GM19372 (cell line): ENCODE results near the gene THUMPD3.
A peak's percentile ranks its signal among the peaks of the same experiment; 100 is the strongest.

Experiments
- ATAC-seq: cut with Tn5 transposase; IDR thresholded peaks from one replicate; pipeline ENCODE4 v1.9.1; 2021; ENCODE audit warnings: mild to moderate bottlenecking, low read depth, moderate library complexity; ENCODE audit not compliant: unreplicated experiment

Gene THUMPD3

GRCh38 chr3:9396632-9397331 is 33.9 kb downstream of the THUMPD3 start:
- peak; percentile 66 for ATAC-seq

- ATAC-seq: peak; percentile 43
Measured at GRCh38 chr3:9397332-9397905, 34.6 kb downstream of the THUMPD3 start, which contains the start of gene SETD5. Gene SETD5, plus strand, starts transcription at chr3:9397615. Its CDS starts 31,324 bp downstream, at chr3:9428939.

GRCh38 chr3:9397906-9398699 is 35.2 kb downstream of the THUMPD3 start:
- ATAC-seq: no peak

GRCh38 chr3:9398700-9399336 is 36.0 kb downstream of the THUMPD3 start:
- ATAC-seq: no peak

- ATAC-seq: no peak
Measured at GRCh38 chr3:9399337-9399703, 36.5 kb downstream of the THUMPD3 start.

- no peak for ATAC-seq
Measured at GRCh38 chr3:9399746-9400145, 36.9 kb downstream of the THUMPD3 start.

- no peak for ATAC-seq
Measured at GRCh38 chr3:9400616-9401015, 37.8 kb downstream of the THUMPD3 start.

DNA sequence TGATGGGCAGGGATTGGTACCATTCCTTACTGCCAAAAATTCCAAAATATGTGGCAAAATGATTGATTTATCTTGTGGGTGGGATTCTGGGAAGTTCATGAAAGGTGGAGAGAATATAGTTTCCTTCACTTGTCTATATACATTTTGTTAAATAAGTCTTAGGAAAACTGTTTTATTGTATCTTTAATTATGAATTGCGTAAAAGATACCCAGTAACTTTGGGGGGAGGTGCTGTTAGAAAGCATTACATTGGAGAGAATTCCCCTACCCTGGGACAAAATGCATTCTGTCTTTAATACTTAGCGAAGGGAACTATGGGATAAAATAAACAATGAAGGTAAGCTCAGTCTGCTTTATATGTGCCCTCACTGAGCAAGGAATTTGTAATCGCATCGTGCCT is 39.1 kb downstream of the THUMPD3 start:
- ATAC-seq: no peak

DNA sequence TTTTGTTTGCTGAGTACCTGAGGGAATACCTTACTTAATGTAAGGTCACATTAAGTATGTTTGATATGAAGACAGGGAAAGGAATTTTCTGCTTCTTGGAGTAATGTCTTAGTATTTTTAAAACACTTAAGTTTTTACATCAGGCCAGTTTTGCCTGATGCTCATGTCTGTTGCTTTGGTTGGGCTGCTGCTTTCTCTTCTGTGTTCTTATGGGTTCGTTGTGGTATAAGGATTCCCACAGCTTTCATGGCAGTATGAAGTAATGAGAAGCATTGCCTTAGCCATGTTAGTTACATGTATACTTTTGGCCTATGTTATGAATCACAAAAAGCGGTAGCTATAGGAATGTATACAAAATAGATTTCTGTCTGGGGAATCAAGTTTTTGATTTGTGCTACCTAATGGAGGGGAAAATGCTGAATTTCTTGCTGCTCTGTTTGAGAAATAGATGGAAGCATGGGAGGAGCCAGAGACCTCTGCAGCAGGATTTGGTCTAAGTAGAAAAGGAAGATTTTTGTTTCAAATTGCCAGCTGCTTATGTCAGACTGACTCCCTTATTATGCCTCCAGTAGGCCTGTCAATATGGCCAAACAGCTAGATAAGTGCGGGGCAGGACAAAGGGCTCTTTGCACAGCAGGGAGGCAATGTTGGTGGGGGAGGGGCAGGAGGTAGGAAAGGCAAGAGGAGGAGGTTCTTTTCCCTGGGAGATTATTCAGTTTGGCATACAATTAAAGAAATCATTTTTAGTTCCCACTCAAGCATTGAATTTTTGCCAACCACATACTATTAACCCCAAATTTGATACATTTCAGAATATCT is 39.8 kb downstream of the THUMPD3 start:
- ATAC-seq: no peak

GRCh38 chr3:9403463-9403862 is 40.6 kb downstream of the THUMPD3 start:
- ATAC-seq: no peak

DNA sequence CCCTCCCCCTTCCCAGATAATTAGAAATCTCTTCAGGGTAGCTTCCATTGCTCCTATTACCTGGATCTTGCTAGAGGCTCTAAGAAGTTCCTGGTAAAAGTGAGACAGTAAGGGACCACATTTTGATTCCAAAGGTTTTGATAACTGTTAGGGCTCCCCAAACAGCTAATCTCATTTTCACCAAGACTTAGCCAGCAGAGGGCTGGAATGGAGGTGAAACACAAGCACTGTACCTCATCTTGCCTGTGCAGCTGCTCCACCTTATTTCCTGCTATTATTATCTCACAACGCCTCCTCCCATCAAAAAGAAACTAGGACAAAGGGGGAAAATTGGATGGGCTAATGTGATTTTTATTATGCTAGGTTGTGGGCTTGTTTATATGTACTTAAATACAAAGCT is 41.8 kb downstream of the THUMPD3 start:
- no peak for ATAC-seq

GRCh38 chr3:9405756-9406155 is 42.9 kb downstream of the THUMPD3 start:
- no peak for ATAC-seq

- ATAC-seq: no peak
Measured at GRCh38 chr3:9406856-9407626, 44.2 kb downstream of the THUMPD3 start.

DNA sequence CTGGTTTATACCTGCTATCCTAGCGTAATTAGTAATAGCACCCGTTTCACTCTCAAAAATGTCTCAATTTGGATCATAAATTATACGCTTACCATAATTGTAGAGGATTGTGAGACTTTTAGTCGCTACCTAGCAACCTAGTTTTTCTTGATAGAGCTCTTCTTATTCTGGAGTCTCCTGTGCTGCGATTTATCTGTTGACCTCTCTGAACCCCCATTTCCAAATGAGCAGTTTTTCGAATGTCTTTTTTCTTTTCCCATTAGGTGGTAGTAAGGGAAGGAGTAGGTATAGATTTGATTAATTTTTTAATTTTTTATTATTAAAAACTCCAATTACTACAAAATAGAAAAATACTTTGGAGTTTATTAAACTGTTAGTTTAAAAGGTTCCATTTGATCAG is 45.2 kb downstream of the THUMPD3 start:
- ATAC-seq: no peak

- no peak for ATAC-seq
Measured at GRCh38 chr3:9408546-9408945, 45.7 kb downstream of the THUMPD3 start.

DNA sequence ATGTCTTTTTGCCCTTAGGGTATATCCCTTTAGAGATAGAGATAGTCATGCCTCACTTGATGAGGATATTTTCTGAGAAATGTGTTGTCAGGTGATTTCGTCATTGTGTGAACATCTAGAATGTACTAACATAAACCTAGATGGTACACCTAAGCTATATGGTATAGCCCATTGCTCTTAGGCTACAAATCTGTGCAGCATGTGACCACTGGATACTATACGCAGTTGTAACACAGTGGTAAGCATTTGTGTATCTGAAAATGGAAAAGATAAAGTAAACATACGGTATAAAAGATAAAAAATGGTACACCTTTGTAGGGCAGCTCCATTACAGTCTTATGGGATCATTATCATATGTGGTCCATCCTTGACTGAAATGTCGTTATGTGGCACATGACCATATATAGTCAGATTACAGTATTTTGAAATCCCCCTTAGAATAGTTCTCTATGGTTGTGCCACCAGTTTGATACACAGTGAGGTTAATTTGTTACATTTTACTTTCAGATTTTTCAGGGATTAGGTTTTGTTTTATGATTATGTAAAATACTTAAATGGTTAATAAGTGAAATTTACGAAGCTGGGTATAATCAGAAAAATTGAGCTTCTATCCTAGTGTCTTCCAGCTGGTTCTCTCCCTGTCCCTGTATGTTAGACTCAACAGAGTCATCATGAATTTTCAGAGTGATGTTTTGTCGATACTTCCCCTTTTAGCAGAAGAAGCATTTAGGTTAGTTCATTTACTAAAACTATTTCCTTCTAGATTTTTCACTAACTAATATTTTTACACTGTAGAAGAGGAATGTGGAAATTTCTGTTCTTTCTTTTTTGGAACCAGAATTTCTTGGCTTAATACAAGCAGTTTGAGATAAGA is 47.4 kb downstream of the THUMPD3 start:
- ATAC-seq: no peak

DNA sequence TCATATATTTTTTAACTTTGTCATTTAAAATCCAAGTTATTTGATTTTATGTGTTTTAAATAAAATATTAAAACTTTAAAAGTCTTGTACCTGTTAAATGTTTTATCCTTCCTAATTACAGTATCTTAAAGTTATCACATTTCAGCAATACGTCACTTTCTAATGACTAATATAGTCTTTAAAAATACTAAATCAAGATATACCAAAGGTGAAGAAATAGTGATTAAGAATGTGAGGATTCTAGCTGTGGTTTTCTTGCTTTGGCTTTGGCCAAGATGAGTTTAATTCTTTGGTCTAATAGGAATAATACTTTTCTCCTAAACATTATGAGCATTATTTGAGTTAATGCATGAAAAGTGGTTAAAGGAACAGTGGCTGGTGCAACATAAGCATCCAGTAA is 48.4 kb downstream of the THUMPD3 start:
- no peak for ATAC-seq

GRCh38 chr3:9412293-9412692 is 49.4 kb downstream of the THUMPD3 start:
- no peak for ATAC-seq

- ATAC-seq: no peak
Measured at GRCh38 chr3:9414826-9415225, 52.0 kb downstream of the THUMPD3 start.
